Activated CD4-positive, alpha-beta T cell treated with anti-CD3 and anti-CD28 coated beads, Interleukin-2, amount 10 ng/mL, durations not matched to agents 7 days and 5 days (primary cell): Measurements from ENCODE around the gene CDCP1. TPM values are rescaled to one million over a fixed set of nuclear protein-coding genes. Genes with fewer than 3 reads are reported as not detected.
A peak's percentile ranks its signal among the peaks of the same experiment; 100 is the strongest.

Source experiments
- CTCF ChIA-PET: fragments of 350-600 bp; sonication (Branson Sonifier 250); formaldehyde crosslinking; loops from one replicate; lab custom pipeline; 2021; ENCODE audit warnings: antibody characterized with exemption; lab: Charles Lee
- POLR2A ChIA-PET: fragments of 350-600 bp; sonication (Branson Sonifier 250); formaldehyde crosslinking; loops from one replicate; lab custom pipeline; 2021; ENCODE audit warnings: antibody characterized with exemption; lab: Charles Lee
- DNase-seq: peaks from one replicate; pipeline ENCODE4 v3.0.0-alpha.2; 2020
- H3K27ac Mint-ChIP-seq: one replicate; pipeline ENCODE4 v1.8.0; 2021; ENCODE audit warnings: mild to moderate bottlenecking, moderate library complexity, mixed read lengths
- H3K27me3 Mint-ChIP-seq: one replicate; pipeline ENCODE4 v1.8.0; 2021; ENCODE audit warnings: mixed read lengths
- H3K36me3 Mint-ChIP-seq: one replicate; pipeline ENCODE4 v1.8.0; 2021; ENCODE audit warnings: low read depth, mixed read lengths
- H3K4me1 Mint-ChIP-seq: one replicate; pipeline ENCODE4 v1.8.0; 2021; ENCODE audit warnings: mixed read lengths
- H3K4me3 Mint-ChIP-seq: one replicate; pipeline ENCODE4 v1.8.0; 2021; ENCODE audit warnings: mild to moderate bottlenecking, moderate library complexity, mixed read lengths
- H3K9me3 Mint-ChIP-seq: one replicate; pipeline ENCODE4 v1.8.0; 2021; ENCODE audit warnings: mixed read lengths
- total RNA-seq, 2 experiments: library from RNA; stranded (reverse); gene quantifications; one replicate each; pipeline ENCODE4 v1.2.3, GENCODE V29; 2021

The CDCP1 gene
- total RNA-seq, 2 experiments from 2014 or later = 21.7 to 22.2 TPM

DNA sequence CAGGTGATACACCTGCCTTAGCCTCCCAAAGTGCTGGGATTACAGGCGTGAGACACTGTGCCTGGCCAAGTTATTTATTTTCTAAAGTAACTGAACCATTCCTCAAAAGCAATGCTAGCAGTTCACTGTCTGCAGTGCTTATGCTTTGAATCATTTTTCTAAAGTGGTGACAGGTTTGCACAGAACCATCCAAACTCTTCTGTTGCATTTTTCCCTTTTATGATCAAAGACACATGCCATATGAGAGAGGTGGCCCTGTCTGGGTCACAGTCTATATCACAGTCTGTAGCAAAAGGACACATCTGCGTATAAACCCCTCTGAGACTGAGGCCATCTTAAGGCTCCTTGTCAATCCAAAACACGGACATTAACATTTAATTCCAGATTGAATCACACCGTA lies 17.2 kb downstream of the CDCP1 start:
- POLR2A ChIA-PET = no interaction called here
- H3K4me1 Mint-ChIP-seq = peaks cover 29% of the 10 kb centered on the region
- H3K36me3 Mint-ChIP-seq = peaks cover 26% of the 10 kb centered on the region
- CTCF ChIA-PET = no interaction called here
- peaks cover 3% of the 10 kb centered on the region for H3K27me3 Mint-ChIP-seq
- H3K27ac Mint-ChIP-seq = no peak overlapping the region
- H3K9me3 Mint-ChIP-seq = no peaks in the 10 kb centered on the region
- DNase-seq = no peak
- H3K4me3 Mint-ChIP-seq = no peak overlapping the region

DNA sequence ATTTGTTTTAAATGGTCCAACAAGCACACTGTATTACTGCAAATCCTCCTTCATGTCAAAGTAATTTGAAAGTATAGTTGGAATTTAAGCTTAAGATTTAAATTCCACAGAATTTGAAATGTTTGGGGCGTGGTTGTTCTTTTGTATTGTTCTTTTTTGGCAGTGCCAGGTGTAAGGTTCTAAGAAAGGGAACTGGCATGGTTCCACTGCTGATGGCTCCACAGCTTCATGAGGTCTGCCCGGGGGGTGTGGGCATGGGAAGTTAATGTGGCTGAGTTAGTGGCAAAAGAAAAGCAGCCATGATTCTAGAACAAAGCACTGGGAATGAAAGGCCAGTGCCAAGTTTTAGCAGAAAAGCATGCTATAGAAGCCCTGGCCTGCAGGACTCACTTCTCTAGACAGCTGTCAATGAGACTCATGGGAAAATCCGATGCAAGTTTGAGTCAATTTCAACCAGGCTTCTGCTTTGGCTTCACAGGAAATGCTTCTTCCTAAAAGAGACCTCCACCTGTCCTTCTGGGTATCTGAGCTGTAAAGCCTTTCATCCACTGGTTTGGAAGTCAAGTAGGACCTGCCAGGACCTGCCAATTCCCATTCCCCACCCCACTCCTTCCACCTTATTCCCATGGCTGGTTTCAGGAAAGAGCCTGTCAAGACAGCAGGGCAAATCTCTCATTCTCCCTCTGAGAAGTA lies 18.9 kb downstream of the CDCP1 start:
- H3K27ac Mint-ChIP-seq = peak overlapping the region; percentile 71
- POLR2A ChIA-PET = no interaction called here
- H3K9me3 Mint-ChIP-seq = no peaks in the 10 kb centered on the region
- no peak for DNase-seq
- CTCF ChIA-PET = interaction anchor here (0.9 to 1.5 kb wide), 2 partner anchors 9 to 21 kb away, joined by 4 to 6 read pairs; no protein-coding TSS in a partner anchor
- H3K4me1 Mint-ChIP-seq = peaks cover 37% of the 10 kb centered on the region
- peaks cover 25% of the 10 kb centered on the region for H3K36me3 Mint-ChIP-seq
- no peak overlapping the region for H3K4me3 Mint-ChIP-seq
- H3K27me3 Mint-ChIP-seq = peaks cover 6% of the 10 kb centered on the region

DNA sequence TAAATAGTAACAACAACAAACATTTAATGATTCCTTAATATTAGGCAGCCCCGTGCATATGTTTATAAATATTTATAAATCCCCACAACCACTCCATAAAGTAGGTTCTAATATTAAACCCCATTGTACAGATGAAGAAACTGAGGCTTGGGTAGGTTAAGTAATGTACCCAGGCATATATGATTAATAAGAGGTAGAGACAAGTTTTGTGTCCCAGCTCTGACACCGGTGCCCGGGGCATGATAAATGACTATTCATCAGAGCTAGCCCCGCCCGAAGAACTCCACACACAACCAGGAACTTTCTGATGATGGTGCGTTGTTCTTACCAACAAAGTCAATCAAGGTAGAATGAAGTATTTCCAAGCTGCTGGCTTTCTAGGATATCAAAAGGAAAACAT lies 19.4 kb downstream of the CDCP1 start:
- H3K4me3 Mint-ChIP-seq = no peak overlapping the region
- ChIA-PET POLR2A (no interaction called here), CTCF (interaction anchor here (0.9 to 1.5 kb wide), 2 partner anchors 8 to 20 kb away, joined by 4 to 6 read pairs; no protein-coding TSS in a partner anchor)

DNA sequence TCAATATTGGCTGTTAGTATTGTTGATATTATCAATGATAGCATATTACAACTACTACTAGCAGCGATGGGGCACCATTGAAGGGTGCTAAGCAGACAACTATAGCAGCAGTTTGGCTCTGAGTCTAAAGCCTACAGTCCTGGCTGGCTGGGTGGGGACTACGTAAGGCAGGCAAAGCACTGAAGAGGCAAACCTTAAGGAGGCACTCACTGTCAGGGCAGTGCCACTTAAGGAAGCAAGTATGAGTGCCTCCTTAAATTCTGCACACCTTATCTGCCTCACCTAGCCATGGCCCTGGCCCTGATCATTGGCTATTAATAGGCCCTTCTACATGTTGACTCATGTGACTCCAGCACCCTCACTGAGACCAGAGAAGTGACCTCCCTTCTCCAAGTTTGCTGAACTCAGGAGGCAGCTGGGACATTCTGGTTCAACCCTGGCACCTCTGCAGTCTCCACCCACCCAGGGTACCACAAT lies 20.6 kb downstream of the CDCP1 start:
- Mint-ChIP-seq H3K9me3 (no peaks in the 10 kb centered on the region), H3K4me3 (no peak overlapping the region), H3K27me3 (peaks cover 6% of the 10 kb centered on the region), H3K4me1 (peaks cover 41% of the 10 kb centered on the region), H3K27ac (peak overlapping the region; percentile 16), H3K36me3 (peaks cover 27% of the 10 kb centered on the region)
- POLR2A ChIA-PET = no interaction called here
- DNase-seq = no peak
- CTCF ChIA-PET = no interaction called here

More for the DNA sequence above, 19.4 kb downstream of the CDCP1 start:
- Mint-ChIP-seq H3K27me3 (peaks cover 6% of the 10 kb centered on the region), H3K27ac (no peak overlapping the region), H3K36me3 (peaks cover 25% of the 10 kb centered on the region), H3K9me3 (no peaks in the 10 kb centered on the region), H3K4me1 (peaks cover 37% of the 10 kb centered on the region)
- no peak for DNase-seq

DNA sequence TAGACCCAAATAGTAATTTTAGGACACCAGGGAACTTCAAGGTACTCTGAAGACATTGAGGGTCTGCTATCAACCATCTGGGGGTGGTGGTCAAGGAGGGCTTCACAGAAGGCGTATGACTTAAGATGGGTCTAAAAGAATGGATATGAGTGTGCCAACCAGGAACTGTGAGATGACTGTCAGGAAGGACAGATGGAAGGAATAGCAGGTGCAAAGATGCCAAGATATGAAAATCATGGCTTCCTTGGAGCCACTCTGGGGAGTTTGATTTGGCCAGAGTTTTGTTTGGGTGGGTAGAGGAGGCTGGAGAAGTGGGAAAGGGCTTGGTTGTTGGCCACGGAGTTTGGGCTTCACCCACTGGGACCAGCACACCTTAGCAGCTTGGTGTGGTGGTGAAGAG lies 21.2 kb downstream of the CDCP1 start:
- ChIA-PET POLR2A (no interaction called here), CTCF (no interaction called here)
- Mint-ChIP-seq H3K27ac (no peak overlapping the region), H3K4me3 (no peak overlapping the region), H3K4me1 (peaks cover 47% of the 10 kb centered on the region), H3K27me3 (peaks cover 8% of the 10 kb centered on the region), H3K36me3 (peaks cover 28% of the 10 kb centered on the region), H3K9me3 (no peaks in the 10 kb centered on the region)
- DNase-seq = no peak

DNA sequence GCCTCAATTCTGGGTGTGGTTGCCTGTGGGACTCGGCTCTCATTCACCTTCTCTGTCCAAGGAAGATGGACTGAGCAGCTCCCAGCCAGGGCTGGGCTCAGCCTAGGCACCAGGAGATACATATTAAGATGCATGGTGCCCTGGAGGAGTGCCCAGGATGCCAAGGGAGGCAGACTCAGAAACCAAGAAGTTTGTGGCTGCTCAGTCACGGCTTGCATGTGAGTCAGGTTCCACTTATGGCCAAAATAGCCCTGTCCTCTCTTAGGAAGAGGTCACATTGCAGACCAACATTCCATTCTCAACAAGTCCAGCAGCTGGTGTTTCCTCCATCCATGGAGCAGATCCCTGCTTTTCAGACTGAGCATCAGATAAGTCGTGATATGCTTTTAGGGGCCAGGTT lies 21.8 kb downstream of the CDCP1 start:
- H3K36me3 Mint-ChIP-seq = peaks cover 31% of the 10 kb centered on the region
- H3K4me3 Mint-ChIP-seq = no peak overlapping the region
- no peak overlapping the region for H3K27ac Mint-ChIP-seq
- no peak for DNase-seq
- H3K4me1 Mint-ChIP-seq = peaks cover 53% of the 10 kb centered on the region
- ChIA-PET CTCF (interaction anchor here (0.6 to 1.3 kb wide), 4 partner anchors 8 to 915 kb away, joined by 3 to 6 read pairs (median 4); no protein-coding TSS in a partner anchor), POLR2A (no interaction called here)
- H3K27me3 Mint-ChIP-seq = peaks cover 9% of the 10 kb centered on the region
- H3K9me3 Mint-ChIP-seq = no peaks in the 10 kb centered on the region

DNA sequence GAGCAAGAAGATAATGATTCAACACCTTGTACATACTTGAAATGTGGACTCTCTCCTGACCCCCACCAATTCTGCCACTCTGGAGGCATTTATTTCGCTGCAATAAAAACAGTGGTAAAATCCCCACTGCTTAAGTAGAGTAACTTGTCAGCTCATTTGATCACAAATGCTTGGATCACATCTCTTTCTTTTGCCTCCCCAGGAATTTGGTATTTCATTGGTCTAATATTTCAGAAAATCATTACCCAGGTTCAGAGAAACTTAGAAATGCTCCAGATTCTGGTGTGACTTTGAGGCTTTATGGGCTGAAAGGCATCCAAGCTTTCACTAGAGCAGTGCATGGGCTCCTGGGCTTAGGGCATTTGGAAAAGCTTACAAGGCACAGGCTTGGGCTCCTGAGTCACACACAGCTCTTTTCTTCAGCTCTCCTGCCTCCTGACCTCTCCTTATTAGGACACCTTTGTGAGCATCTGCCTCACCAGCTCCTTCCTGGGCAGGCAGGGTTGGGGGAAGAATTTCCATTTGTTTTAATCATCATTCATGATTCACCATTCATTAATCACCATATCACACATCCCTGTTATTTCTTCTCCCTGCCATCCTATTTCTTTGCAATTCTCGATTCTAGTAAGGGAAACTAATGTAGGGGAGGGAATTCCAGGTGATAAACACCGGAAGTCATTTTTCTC lies 22.5 kb downstream of the CDCP1 start:
- DNase-seq = no peak
- ChIA-PET POLR2A (no interaction called here), CTCF (interaction anchor here (0.6 to 1.3 kb wide), 6 partner anchors 8 to 915 kb away, joined by 3 to 6 read pairs (median 4); no protein-coding TSS in a partner anchor)
- Mint-ChIP-seq H3K4me3 (no peak overlapping the region), H3K27ac (no peak overlapping the region), H3K36me3 (peaks cover 31% of the 10 kb centered on the region), H3K4me1 (peaks cover 59% of the 10 kb centered on the region), H3K9me3 (no peaks in the 10 kb centered on the region), H3K27me3 (peaks cover 9% of the 10 kb centered on the region)

DNA sequence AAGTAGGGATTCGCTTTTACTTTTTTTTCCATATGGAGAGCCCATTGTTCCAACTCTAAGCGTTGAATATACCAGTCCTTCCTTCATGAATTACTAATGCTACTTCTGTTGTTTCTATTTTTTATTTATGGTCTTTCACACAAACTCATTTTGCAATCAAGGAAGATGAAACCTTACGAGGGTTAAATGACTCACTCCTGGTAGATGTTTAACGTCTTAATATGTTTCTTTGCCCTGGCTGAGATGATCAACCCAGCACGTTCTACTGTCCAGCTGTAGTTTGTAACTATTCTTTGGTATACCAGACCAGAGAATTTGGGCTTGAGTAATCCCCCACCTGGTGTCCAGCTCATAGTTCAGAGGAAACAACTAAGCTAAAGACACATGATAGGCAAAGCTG lies 23.1 kb downstream of the CDCP1 start:
- Mint-ChIP-seq H3K27me3 (peaks cover 9% of the 10 kb centered on the region), H3K36me3 (peaks cover 28% of the 10 kb centered on the region), H3K27ac (no peak overlapping the region), H3K4me3 (no peak overlapping the region), H3K4me1 (peaks cover 63% of the 10 kb centered on the region), H3K9me3 (no peaks in the 10 kb centered on the region)
- no peak for DNase-seq
- POLR2A ChIA-PET = no interaction called here
- CTCF ChIA-PET = interaction anchor here (0.7 to 1.8 kb wide), 4 partner anchors 9 to 88 kb away, joined by 3 to 6 read pairs (median 5); no protein-coding TSS in a partner anchor

DNA sequence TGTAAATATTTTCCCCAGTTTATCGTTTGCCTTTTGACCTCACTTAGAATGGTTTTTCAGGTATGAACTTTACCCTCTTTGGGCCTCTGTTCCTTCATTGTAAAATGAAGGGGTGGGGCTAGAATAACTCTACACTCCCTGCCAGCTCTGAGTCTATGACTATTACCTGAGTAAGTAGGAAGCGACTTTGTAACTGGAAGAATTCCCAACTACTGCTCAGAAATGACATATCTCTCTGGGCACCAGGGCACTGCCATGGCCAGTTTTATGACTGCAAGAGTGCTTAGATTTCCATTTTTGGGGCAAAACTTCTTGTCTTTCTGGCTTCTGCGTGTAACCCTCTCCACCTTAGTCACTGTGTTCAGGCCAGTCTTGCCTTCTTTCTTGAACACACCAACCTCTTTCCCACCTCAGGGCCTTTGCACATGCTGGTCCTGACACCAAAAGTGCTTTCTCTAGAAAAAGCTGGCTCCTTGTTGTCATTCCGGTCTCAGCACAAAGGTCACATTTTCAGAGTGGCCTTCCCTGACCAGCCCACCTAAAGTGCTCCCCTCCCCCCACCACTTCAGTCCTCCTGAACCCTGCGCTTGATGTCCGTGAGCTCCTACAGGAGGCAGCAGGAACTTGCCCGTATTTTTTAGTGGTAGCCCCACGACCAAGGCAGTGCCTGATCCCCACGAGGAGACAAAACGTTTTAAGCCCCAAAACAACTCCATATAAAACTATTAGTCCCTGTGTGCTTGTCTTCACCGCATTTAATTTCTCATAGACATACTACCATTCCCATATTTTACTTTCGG lies 25.6 kb downstream of the CDCP1 start:
- ChIA-PET POLR2A (interaction anchor here (0.6 kb wide), 1 partner anchor 80 kb away, joined by 4 read pairs; no protein-coding TSS in a partner anchor), CTCF (interaction anchor here (1.2 to 3.1 kb wide), 5 partner anchors 9 to 40 kb away, joined by 3 to 10 read pairs (median 4); partner anchors contain the start of gene CDCP1)
- peak overlapping the region; percentile 28 for H3K27ac Mint-ChIP-seq
- H3K4me3 Mint-ChIP-seq = no peak overlapping the region
- no peak for DNase-seq
- no peaks in the 10 kb centered on the region for H3K9me3 Mint-ChIP-seq
- peaks cover 29% of the 10 kb centered on the region for H3K36me3 Mint-ChIP-seq
- H3K27me3 Mint-ChIP-seq = peaks cover 9% of the 10 kb centered on the region
- peaks cover 59% of the 10 kb centered on the region for H3K4me1 Mint-ChIP-seq

DNA sequence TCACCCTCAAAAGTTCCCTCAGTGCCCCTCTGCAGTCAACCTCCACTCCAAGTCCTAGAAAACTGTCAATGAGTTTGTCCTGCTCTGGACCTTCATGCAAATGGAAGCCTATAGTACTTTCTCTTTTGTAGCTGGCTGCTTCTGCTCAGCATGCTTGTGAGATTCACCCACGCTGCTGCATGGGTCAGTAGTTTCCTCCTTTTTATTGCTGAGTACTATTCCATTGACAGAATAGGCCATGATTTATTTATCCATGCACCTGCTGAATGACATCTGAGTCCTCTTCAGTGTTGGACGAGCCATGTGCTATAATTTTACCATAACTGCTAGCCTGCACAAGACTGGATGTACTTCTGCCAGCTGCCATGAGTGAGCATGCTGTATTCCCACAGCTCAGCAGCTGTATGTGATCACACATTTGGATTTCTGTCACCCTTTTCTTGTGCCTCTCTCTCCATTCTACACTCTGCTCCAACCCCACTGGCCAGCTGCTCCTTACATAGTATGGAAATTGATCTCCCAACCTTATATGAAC lies 26.3 kb downstream of the CDCP1 start:
- POLR2A ChIA-PET = no interaction called here
- Mint-ChIP-seq H3K4me1 (peaks cover 61% of the 10 kb centered on the region), H3K4me3 (no peak overlapping the region), H3K36me3 (peaks cover 27% of the 10 kb centered on the region), H3K27ac (peak overlapping the region; percentile 57), H3K9me3 (no peaks in the 10 kb centered on the region), H3K27me3 (peaks cover 9% of the 10 kb centered on the region)
- DNase-seq = no peak
- CTCF ChIA-PET = interaction anchor here (1.3 to 3.1 kb wide), 3 partner anchors 8 to 15 kb away, joined by 3 to 10 read pairs (median 4); no protein-coding TSS in a partner anchor

DNA sequence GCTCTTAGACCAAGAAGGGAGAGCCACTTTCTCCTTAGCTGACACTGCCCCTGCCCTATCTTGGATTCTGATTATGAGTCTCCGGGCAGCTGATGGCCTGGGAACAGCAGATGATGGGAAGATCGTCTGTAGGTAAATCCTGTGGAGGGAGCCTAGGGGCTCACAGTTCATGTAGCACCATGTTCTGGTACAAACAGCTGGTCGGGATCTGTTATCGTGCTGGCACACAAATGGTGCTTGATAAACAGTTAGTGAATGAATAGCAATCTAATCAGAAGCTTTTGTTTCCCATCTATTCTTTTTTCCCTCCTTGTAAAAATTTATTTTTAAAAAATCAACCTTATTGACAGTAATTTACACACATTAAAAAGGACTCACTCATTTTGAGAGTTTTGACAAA lies 26.8 kb downstream of the CDCP1 start:
- POLR2A ChIA-PET = no interaction called here
- Mint-ChIP-seq H3K27ac (peak overlapping the region; percentile 88), H3K4me3 (no peak overlapping the region), H3K27me3 (peaks cover 9% of the 10 kb centered on the region), H3K9me3 (no peaks in the 10 kb centered on the region), H3K4me1 (peaks cover 66% of the 10 kb centered on the region), H3K36me3 (peaks cover 29% of the 10 kb centered on the region)
- no peak for DNase-seq
- CTCF ChIA-PET = interaction anchor here (1.3 to 3.1 kb wide), 3 partner anchors 8 to 16 kb away, joined by 4 to 10 read pairs (median 4); no protein-coding TSS in a partner anchor

DNA sequence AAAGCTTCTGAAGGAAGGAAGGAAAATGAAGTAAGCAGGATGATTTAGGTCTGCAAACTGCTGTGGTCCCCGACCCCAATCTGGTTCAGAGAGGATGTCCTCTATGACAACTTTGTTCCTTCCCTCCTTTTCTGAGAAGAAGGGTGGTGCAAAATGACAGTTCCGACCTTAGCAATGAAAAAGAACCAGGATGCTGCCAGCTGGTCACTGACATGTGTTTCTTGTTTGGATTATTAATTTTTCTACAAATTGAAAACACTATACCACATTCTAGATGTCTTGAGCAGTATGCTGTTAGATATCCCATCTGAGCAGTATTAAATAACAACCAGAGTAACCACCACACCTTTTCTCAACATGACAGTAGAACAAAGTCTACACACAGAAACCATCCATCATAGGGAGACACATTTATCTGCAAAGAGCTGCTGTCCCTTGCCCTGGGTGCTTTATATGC lies 27.5 kb downstream of the CDCP1 start:
- H3K27me3 Mint-ChIP-seq = peaks cover 8% of the 10 kb centered on the region
- peaks cover 32% of the 10 kb centered on the region for H3K36me3 Mint-ChIP-seq
- DNase-seq = peak; percentile 14
- ChIA-PET POLR2A (interaction anchor here (1.5 kb wide), 1 partner anchor 65 kb away, joined by 3 read pairs; no protein-coding TSS in a partner anchor), CTCF (interaction anchor here (0.7 to 1.6 kb wide), 5 partner anchors 8 to 77 kb away, joined by 3 to 4 read pairs (median 4); no protein-coding TSS in a partner anchor)
- H3K4me1 Mint-ChIP-seq = peaks cover 71% of the 10 kb centered on the region
- peak overlapping the region; percentile 88 for H3K27ac Mint-ChIP-seq
- peak overlapping the region; percentile 48 for H3K4me3 Mint-ChIP-seq
- H3K9me3 Mint-ChIP-seq = no peaks in the 10 kb centered on the region
